Keratinocyte (primary cell): ENCODE data around the gene USP4. TPM values are rescaled to one million over a fixed set of nuclear protein-coding genes. Genes with fewer than 3 reads are reported as not detected.

Experiments
- DNase-seq: peaks from one replicate; pipeline ENCODE4 v3.0.0-alpha.2; 2011; ENCODE audit warnings: low read depth, missing footprints, low spot score
- FAIRE-seq: peaks from 2 replicates; lab custom pipeline; 2011; peaks lifted over from hg19 to GRCh38; lab: Jason Lieb, UNC
- H2AFZ ChIP-seq: 2 replicates; pipeline ENCODE4 v1.6.0; 2012; ENCODE audit warnings: low read length, control low read depth, inconsistent platforms; ENCODE audit not compliant: control insufficient read depth
- H3K27ac ChIP-seq: 2 replicates; pipeline ENCODE4 v1.5.1; 2011; ENCODE audit warnings: low read length; ENCODE audit not compliant: control insufficient read depth, insufficient read depth
- H3K27me3 ChIP-seq: 3 replicates; pipeline ENCODE4 v1.6.0; 2011; ENCODE audit warnings: low read length; ENCODE audit not compliant: control insufficient read depth, insufficient read depth; ENCODE audit errors: extremely low read depth
- H3K36me3 ChIP-seq, 2 experiments: 2 replicates in 1 of 2; 3 replicates in 1 of 2; pipeline ENCODE4 v1.5.1; 2011; ENCODE audit warnings: low read length in 2 of 2, mild to moderate bottlenecking in 1 of 2; ENCODE audit not compliant: control insufficient read depth in 2 of 2, insufficient read depth in 2 of 2; ENCODE audit errors: extremely low read depth in 1 of 2
- H3K4me1 ChIP-seq: 3 replicates; pipeline ENCODE4 v1.5.1; 2011; ENCODE audit warnings: low read length; ENCODE audit not compliant: control insufficient read depth, insufficient read depth; ENCODE audit errors: extremely low read depth
- H3K4me2 ChIP-seq: 3 replicates; pipeline ENCODE4 v1.6.0; 2011; ENCODE audit warnings: low read depth, low read length; ENCODE audit not compliant: control insufficient read depth, insufficient read depth; ENCODE audit errors: extremely low read depth
- H3K4me3 ChIP-seq, 3 experiments: fragments of 200-600 bp in 1 of 3; sonication (generic) in 1 of 3; 2 replicates in 2 of 3; 3 replicates in 1 of 3; pipeline ENCODE4 v1.5.1; 2011 to 2016; ENCODE audit warnings: low read length in 3 of 3, mild to moderate bottlenecking in 3 of 3, control low read depth in 2 of 3, inconsistent platforms in 1 of 3, low read depth in 1 of 3, mixed read lengths in 1 of 3, mixed run types in 1 of 3, moderate library complexity in 1 of 3; ENCODE audit not compliant: control insufficient read depth in 2 of 3, insufficient read depth in 2 of 3; ENCODE audit errors: extremely low read depth in 1 of 3
- H3K79me2 ChIP-seq: 2 replicates; pipeline ENCODE4 v1.6.0; 2012; ENCODE audit warnings: low read length; ENCODE audit not compliant: control insufficient read depth, insufficient read depth
- H3K9ac ChIP-seq: 3 replicates; pipeline ENCODE4 v1.6.0; 2011; ENCODE audit warnings: low read length; ENCODE audit not compliant: control insufficient read depth, insufficient read depth; ENCODE audit errors: extremely low read depth
- H3K9me1 ChIP-seq: 3 replicates; pipeline ENCODE4 v1.6.0; 2011; ENCODE audit warnings: low read length; ENCODE audit not compliant: control insufficient read depth, insufficient read depth; ENCODE audit errors: extremely low read depth
- H3K9me3 ChIP-seq: 2 replicates; pipeline ENCODE4 v1.5.1; 2012; ENCODE audit warnings: low read depth, low read length; ENCODE audit not compliant: control insufficient read depth
- H4K20me1 ChIP-seq: 3 replicates; pipeline ENCODE4 v1.6.0; 2011; ENCODE audit warnings: low read length; ENCODE audit not compliant: control insufficient read depth, insufficient read depth; ENCODE audit errors: extremely low read depth
- CTCF ChIP-seq, 3 experiments: IDR thresholded peaks in 1 of 3; conservative IDR thresholded peaks in 1 of 3; optimal IDR thresholded peaks in 1 of 3; 2 replicates in 2 of 3; 3 replicates in 1 of 3; pipeline versions ENCODE3 to v1.5.1; 2011; ENCODE audit warnings: low read length in 3 of 3, mild to moderate bottlenecking in 3 of 3, moderate library complexity in 2 of 3, control low read depth in 1 of 3, inconsistent platforms in 1 of 3; ENCODE audit not compliant: insufficient read depth in 2 of 3; ENCODE audit errors: extremely low read depth in 1 of 3
- EZH2 ChIP-seq: IDR thresholded peaks from one replicate; pipeline ENCODE4 v1.6.1; 2012; ENCODE audit warnings: inconsistent platforms, mild to moderate bottlenecking, low read length, moderate library complexity
- dilution Hi-C: fragments of 300-500 bp; cut with MboI; formaldehyde crosslinking; loops from one replicate; pipeline ENCODE4 v1.7.0; 2020; ENCODE audit warnings: low sequenced_read_pairs; ENCODE audit not compliant: extremely low pct_ligation_motif_present
- polyA plus RNA-seq, 5 experiments: library from polyadenylated mRNA; depleted of rRNA in 3 of 5; stranded (reverse) in 3 of 5; stranded (forward) in 1 of 5; unstranded in 1 of 5; fragments of >200 nt; gene quantifications; 1 replicate in 1 of 5; 2 replicates in 3 of 5; 3 replicates in 1 of 5; pipeline versions ENCODE4 v1.2.1 to v1.2.3, GENCODE V29; 2011 to 2012; ENCODE audit warnings: missing spikeins in 2 of 5, low read depth in 1 of 5, low replicate concordance in 1 of 5

The USP4 gene
- polyA plus RNA-seq, 1 donor (not counting 4 experiments of a cell fraction or from before 2014, with no cell fraction given): 47.8 TPM

DNA sequence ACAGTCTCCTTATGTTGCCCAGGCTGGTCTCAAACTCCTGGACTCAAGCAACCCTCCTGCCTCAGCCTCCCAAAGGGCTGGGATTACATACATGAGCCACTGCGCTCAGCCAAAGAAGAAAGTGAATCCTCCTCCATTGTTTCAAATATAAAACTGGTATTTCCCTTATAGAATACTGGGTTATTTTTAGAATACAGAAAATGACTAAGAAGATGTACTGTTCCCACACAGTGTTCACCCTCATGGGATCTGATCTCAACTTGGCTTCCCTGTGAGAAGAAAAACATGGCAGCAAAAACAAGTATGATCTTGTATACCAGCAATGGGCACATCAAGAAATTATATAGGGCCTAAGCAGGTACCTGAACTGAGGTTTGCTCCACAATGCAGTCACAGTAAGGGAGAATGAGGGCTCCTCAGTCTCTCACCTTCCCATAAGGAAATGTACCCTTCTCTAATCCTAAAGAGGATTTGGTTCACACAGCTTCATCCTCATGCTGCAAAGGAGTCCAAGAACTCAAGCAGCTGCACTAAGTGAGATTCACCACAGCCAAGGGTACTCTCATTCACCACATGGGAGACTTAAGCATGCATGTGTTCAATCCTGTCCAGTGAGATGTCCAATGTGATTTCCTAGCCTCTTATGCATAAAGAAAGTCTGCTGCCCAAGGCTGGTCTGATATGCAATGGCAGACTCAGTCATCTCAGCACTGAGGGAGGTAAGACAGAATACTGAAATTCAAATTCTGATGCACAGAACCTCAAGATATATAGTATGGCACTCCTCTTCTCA is 25.8 kb downstream of the USP4 start:
- Histone ChIP-seq H3K27me3 (no peaks in the 10 kb centered on the region), H3K27ac (no peak overlapping the region), H3K79me2 (no peaks in the 10 kb centered on the region), H3K9me1 (no peaks in the 10 kb centered on the region), H3K4me1 (peaks cover 6% of the 10 kb centered on the region), H2AFZ (no peak overlapping the region), H3K36me3 (peaks cover 13 to 25% of the 10 kb centered on the region in 2 experiments), H3K4me3 (no peak overlapping the region), H3K4me2 (no peak overlapping the region), H4K20me1 (no peaks in the 10 kb centered on the region), H3K9me3 (no peaks in the 10 kb centered on the region), H3K9ac (no peak overlapping the region)
- dilution Hi-C loops: no loop called here
- no peak for TF ChIP-seq EZH2
- no peak for TF ChIP-seq CTCF (optimal IDR thresholded peaks at IDR 0.05 in 1 of 3, IDR thresholded peaks at IDR 0.05 in 1 of 3, conservative IDR thresholded peaks at IDR 0.05 in 1 of 3; ENCODE audit: extremely low read depth in 1 of 3, insufficient read depth in 2 of 3, low read length in 3 of 3)
- DNase-seq (no peak), FAIRE-seq (no peak)

DNA sequence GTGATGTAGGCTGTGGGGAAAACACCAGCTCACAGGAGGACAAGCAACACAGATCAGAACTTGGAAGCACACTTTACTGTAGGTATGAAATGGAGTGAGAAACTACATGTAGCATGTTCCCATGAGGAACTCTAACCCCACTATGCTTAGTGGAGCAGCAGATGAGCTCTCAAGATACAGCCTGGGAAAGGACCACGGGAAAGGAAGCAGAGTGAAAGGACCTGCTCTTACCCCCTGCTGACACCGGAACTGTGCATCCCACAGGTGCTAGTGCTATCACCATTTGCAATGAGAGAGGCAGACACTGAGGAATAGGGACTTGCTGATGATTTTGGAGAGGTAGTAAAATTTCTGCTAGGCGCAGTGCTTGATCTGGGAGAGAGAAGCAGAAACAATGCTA is 28.6 kb downstream of the USP4 start:
- TF ChIP-seq EZH2 (no peak), CTCF (optimal IDR thresholded peaks at IDR 0.05 in 1 of 3, IDR thresholded peaks at IDR 0.05 in 1 of 3, conservative IDR thresholded peaks at IDR 0.05 in 1 of 3; ENCODE audit: extremely low read depth in 1 of 3, insufficient read depth in 2 of 3, low read length in 3 of 3) (no peak)
- DNase-seq (no peak), FAIRE-seq (no peak)
- H4K20me1 ChIP-seq: no peaks in the 10 kb centered on the region
- H3K36me3 ChIP-seq: peaks cover 20 to 21% of the 10 kb centered on the region in 2 experiments
- no peak overlapping the region for H3K4me2 ChIP-seq
- no peak overlapping the region for H3K4me3 ChIP-seq
- peaks cover 6% of the 10 kb centered on the region for H3K4me1 ChIP-seq
- no peak overlapping the region for H3K27ac ChIP-seq
- no peak overlapping the region for H2AFZ ChIP-seq
- H3K9ac ChIP-seq: no peak overlapping the region
- H3K79me2 ChIP-seq: no peaks in the 10 kb centered on the region
- no peaks in the 10 kb centered on the region for H3K9me1 ChIP-seq
- dilution Hi-C loops: no loop called here
- H3K9me3 ChIP-seq: no peaks in the 10 kb centered on the region
- H3K27me3 ChIP-seq: no peaks in the 10 kb centered on the region
